Right forelimb (tissue), 1 donor: ENCODE results near the gene CIAPIN1.
"Not testable (repeated sequence)": the region's sequence is repeated elsewhere in the genome, so short reads cannot be mapped to it uniquely, and the experiment has no call there.

Experiments used
- DNase-seq: peaks from one replicate; pipeline ENCODE4 v3.0.0-alpha.2; 2018

Gene CIAPIN1

GRCh38 chr16:57403965-57404817 lies 43.0 kb downstream of the CIAPIN1 start, which contains the start of gene CCL17:
TSS of gene CCL17 (plus strand) at chr16:57404767. CDS start at chr16:57413933, 9,166 bp downstream.
- DNase-seq, result no peak

- DNase-seq, result no peak
These were observed 45.1 kb downstream of the CIAPIN1 start for GRCh38 chr16:57401943-57402640.

GRCh38 chr16:57397493-57397892 lies 49.7 kb downstream of the CIAPIN1 start:
- DNase-seq, result not testable (repeated sequence)

GRCh38 chr16:57396786-57397185 lies 50.4 kb downstream of the CIAPIN1 start:
- no peak for DNase-seq

GRCh38 chr16:57395026-57395425 lies 52.2 kb downstream of the CIAPIN1 start:
- no peak for DNase-seq

- no peak for DNase-seq
These were observed 52.7 kb downstream of the CIAPIN1 start for GRCh38 chr16:57394444-57394843.

GRCh38 chr16:57392694-57393093 lies 54.5 kb downstream of the CIAPIN1 start:
- no peak for DNase-seq

GRCh38 chr16:57391708-57392107 lies 55.5 kb downstream of the CIAPIN1 start:
- DNase-seq, result no peak

GRCh38 chr16:57391300-57391699 lies 55.9 kb downstream of the CIAPIN1 start:
- DNase-seq, result no peak

GRCh38 chr16:57390636-57391295 lies 56.4 kb downstream of the CIAPIN1 start:
- no peak for DNase-seq

- no peak for DNase-seq
These were observed 58.1 kb downstream of the CIAPIN1 start for GRCh38 chr16:57389087-57389468.

- DNase-seq, result no peak
These were observed 58.7 kb downstream of the CIAPIN1 start for GRCh38 chr16:57388359-57389086.

GRCh38 chr16:57387598-57388354 lies 59.4 kb downstream of the CIAPIN1 start:
- DNase-seq, result no peak

- DNase-seq, result no peak
These were observed 60.7 kb downstream of the CIAPIN1 start for GRCh38 chr16:57386381-57386951.

- DNase-seq, result no peak
These were observed 62.1 kb downstream of the CIAPIN1 start for GRCh38 chr16:57385083-57385482.

GRCh38 chr16:57384248-57385070 lies 62.7 kb downstream of the CIAPIN1 start:
- DNase-seq, result no peak

GRCh38 chr16:57383276-57384247 lies 63.6 kb downstream of the CIAPIN1 start:
- DNase-seq, result no peak

GRCh38 chr16:57382535-57383275 lies 64.5 kb downstream of the CIAPIN1 start:
- DNase-seq, result no peak
